Esophagus mucosa (tissue), 1 donor: Measurements from ENCODE around the gene PREX1. TPM values are rescaled to one million over a fixed set of nuclear protein-coding genes. Genes with fewer than 3 reads are reported as not detected.
"Not testable (repeated sequence)": the region's sequence is repeated elsewhere in the genome, so short reads cannot be mapped to it uniquely, and the experiment has no call there.

Experiments
- ATAC-seq: fragments of 200-7000 bp; cut with Tn5 transposase; one replicate; pipeline ENCODE4 v1.9.1; 2020
- total RNA-seq: library from RNA; stranded (reverse); gene quantifications from one replicate; pipeline ENCODE4 v1.2.4, GENCODE V29; 2023
- donor health status: DM: yes; HTN: yes; CAD: no.

PREX1 gene
- total RNA-seq, 1 donor from 2014 or later, result 2.7 TPM

GRCh38 chr20:48812600-48813445 is 15.0 kb downstream of the PREX1 start:
- no peak for ATAC-seq

DNA sequence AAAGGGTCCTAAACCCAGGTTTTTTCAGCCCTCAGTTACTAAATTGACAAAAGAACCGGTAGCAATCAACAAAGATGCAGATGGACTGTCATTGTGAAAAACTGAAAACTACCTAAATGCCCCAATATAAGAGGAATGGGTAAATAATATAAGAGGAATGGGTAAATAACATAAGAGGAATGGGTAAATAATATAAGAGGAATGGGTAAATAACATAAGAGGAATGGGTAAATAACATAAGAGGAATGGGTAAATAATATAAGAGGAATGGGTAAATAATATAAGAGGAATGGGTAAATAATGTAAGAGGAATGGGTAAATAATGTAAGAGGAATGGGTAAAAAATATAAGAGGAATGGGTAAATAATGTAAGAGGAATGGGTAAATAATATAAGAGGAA is 15.7 kb downstream of the PREX1 start:
- ATAC-seq, result not testable (repeated sequence)

- no peak for ATAC-seq
These were observed 18.1 kb downstream of the PREX1 start for GRCh38 chr20:48809673-48810072.

DNA sequence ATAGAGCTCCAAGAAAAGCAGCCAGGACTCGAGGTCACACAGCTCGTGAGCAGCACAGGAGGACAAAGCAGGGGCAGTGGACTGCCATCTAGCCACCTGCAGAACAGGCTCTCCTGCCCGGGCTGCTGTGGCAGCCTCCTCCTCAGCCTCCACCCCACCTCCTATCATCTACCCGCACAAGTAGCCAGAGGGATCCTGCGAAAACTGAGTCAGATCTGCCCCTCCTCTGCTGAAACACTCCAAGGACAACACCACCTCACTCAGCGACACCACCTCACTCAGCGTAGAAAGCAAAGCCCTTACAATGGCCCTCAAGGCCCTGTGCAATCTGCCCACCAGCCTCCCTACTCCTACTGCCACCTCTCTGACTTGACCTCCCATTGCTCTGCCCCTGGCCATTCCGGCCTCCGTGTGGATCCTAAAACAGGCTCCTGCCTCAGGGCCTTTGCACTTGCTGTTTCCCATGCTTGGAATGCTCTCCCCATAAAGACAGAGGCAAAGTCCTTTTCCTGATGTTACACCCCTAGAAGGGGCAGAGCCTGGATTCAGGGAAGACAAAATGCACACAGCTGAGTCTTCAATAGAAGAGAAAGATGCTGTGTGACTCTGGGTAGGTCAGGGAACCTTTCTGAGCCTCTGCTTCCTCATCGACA is 19.3 kb downstream of the PREX1 start:
- ATAC-seq, result no peak

DNA sequence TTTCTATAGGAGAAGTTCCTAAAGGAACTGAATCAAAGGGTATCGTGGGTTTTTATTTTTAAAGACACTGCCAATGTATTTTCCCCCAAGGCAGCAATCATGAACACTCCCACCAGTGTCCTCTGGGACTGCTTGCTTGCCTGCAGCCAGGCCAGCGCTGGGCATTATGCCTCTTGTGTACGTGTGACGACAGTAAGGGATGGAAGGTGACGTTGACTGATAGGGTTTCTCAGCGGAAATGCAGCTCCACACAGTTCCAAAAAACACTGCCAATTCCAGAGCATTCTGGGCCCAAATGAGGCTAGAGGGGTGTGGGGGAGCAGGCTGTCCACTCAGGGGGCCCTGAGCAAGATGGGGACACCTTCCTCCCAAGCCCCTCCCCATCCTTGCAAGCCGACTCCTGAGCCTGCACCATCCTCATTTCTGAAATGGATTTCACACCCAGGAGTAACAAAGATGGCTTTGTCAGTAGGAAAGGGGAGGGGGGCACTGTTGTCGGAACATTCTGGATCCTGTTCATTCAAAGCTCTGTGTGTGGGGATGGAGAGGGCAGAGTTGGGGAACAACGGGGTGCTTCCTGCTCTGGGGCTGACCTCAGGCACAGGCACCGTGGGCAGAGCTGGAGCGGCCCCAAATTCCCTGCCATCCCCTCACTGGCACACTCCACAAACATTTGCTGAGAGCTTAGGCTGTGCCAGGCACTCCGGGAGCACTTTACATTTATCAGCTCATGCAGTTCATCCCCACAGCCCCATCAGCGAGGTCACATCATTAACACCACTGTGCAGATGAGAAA is 20.0 kb downstream of the PREX1 start:
- ATAC-seq, result no peak

- ATAC-seq, result no peak
These were observed 20.7 kb downstream of the PREX1 start for GRCh38 chr20:48807051-48807450.

GRCh38 chr20:48805716-48806115 is 22.1 kb downstream of the PREX1 start:
- ATAC-seq, result no peak

DNA sequence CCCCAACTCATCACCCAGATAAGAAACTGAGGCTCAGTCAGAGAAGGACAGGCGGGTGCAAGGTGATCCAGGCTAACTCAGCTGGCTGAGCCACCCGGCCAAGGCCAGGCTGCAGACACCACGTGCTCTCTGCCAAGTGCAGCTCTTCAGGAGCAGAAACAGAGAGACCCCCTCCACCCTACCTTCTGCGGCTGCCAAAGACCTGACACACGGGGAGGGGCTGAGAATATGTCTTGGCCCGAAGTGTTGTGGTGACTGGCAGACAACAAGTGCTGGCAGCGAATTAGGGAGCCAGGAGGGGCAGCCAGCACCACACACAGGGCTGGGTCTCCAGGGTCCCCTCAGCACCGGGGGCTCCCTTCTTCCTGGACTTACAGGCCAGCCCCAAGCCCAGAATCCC is 22.5 kb downstream of the PREX1 start:
- no peak for ATAC-seq

DNA sequence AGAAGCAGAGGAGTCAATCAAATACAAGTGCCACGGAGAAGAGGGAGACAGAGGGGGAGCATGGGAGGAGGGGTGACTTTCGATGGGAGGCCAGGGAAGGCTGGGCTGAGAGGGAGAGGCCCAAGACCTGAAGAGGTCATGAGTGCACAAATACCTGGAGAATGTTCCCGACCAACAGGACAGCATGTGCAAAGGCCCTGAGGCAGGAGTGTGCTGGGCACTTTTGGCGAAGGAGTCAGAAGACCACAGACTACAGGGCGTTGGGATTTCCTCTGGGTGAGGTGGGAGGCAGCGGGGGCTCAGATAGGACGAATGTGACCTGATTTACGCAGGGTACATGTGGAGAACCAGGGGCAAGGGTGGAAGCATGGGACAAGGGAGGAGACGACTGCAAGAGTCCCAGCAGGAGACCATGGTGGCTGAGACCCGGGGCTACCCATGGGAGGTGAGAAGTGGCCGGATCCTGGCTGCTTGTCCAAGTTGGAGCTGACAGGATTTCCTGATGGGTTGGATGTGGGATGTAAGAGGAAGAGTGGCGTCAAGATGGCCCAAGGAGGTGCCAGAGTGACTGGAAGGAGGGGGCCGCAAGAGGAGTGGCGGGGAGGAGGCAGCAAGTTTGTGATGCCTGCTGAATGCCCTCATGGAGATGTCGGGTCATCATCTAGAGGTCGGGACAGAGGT is 23.4 kb downstream of the PREX1 start:
- ATAC-seq, result no peak

DNA sequence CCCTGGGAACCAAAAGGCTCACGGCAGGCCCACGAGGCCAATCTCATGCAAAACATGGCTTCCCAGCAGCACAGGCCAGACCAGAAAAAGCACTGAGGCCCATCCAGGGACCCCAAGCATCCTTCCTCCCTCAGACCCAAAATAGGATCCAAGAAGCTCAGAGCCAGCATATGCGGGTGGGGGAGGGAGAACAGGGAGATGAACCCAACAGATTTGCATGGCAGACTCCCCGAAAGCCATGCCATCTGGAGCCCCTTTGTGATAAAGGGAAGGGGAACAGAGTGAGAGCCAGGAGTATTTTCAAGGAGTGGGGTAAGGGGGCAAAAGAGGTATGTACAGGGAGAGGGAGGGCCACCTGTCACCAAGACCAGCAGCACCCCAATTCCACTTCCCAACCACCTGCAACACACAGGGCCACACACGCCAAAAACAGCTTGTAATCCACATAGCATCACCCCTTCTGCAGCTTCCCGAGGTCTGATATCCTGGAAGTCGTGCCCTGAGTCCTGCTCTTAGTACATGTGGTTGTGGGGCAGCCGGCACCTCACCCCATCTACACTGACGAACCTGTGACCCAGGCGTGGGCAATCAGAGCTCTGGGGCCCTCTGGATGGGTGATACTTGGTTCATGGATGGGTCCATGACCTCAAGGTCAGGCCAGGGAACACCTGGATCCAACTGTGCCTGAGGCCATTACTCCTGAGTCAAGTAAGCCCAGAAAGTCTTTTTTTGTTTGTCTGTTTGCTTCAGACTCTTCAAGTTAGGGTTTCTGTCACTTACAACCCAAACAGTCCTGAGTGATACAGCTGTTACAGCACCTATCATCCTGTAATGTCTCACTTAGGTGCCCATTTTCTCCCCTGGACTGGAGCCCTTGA is 24.4 kb downstream of the PREX1 start:
- ATAC-seq, result no peak

GRCh38 chr20:48802647-48803046 is 25.2 kb downstream of the PREX1 start:
- ATAC-seq, result no peak

GRCh38 chr20:48802216-48802615 is 25.6 kb downstream of the PREX1 start:
- no peak for ATAC-seq

GRCh38 chr20:48801197-48801596 is 26.6 kb downstream of the PREX1 start:
- ATAC-seq, result no peak

DNA sequence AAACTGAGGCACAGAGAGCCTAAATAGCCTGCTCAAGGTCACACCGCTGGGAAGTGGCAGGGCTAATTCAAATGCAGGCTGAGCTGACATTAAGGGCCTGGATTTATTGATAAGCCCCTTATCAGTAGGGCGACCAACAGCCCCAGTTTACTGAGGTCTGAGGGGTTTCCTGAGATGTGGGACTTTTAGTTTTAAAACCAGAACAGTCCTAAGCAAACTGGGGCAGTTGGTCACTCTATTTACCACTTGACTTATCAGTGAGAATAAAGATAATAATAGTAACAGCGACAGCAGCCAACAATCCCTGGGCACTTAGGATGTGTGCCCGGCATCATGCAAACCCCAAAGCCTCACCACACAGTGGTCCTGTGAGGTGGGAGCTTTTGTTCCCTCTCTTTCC is 27.6 kb downstream of the PREX1 start:
- ATAC-seq, result no peak

GRCh38 chr20:48799328-48800105 is 28.3 kb downstream of the PREX1 start:
- ATAC-seq, result no peak

GRCh38 chr20:48797850-48798747 is 29.7 kb downstream of the PREX1 start:
- no peak for ATAC-seq

DNA sequence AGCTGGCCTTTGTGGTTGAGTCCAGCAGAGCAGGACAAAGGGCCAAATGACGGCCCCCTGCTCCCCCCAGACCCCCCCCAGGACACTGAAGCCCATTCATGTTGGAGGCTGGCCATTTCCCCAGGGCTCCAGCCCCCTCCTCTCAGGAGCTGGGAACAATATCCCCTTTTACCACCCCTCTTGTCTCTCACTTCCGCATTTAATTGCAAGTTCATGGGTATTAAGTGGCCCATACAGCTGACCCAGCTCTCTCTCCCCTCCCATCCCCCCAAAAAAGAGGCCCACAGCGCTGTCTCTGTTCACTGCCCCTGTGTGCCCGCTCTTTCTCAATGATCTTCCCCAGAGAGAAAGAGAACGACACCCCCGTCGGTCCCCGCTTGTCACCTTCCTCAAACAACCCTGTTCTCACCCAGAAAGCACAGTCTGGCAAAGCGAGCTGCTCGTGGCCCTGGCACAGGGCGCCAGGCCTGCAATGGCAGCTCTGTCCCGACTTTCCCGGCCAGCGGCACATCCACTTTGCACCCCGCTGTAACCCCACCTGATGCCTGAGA is 30.4 kb downstream of the PREX1 start:
- ATAC-seq, result no peak

DNA sequence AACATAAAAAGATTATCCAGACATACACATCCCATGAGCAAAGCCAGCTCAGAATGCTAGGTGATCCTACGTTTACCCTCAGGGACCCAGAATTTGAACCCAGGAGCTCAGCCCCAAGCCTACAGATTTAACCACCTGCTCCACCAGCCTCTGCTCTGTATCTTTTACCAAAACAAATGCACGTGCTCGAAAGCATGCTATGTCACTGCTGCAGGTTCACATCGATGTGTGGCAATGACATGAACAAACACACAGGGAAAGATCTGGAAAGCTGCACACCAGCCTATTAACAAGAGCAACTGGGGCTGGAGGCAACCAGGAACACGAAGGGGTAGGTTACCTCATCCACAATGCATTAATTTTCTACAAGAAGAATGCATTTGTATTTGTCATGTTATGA is 32.1 kb downstream of the PREX1 start:
- ATAC-seq, result no peak

DNA sequence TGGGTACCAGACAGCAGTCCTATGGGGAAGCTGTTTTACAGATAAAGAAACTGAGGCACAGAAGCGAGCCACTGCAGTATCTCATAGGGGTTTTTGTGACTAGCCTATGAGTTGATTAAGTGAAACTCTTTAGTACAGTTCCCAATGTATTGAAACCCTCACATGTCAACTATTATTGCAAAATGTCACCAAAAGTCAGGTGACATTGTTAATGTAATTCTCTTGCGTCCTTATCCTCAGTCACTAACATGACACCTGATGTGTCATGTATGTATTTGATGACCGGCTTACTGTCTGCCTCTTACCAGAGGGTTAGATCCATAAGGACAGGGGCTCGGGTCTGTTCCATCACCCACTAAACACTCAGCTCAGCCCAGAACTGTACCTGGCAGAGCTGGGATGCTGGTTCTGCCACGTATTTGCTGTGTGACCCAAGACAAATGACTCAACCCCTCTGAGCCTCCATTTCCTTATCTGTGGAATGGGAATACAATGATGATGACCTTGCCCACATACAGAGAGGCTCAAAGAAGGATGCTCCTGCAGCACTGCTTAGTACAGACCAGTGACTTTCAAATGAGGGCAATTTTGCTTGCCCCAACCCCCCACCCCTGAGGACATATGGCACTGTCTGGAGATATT is 32.9 kb downstream of the PREX1 start:
- ATAC-seq, result no peak
